Daoy (cell line): Measurements from ENCODE around the gene ALDH3B1. TPM values are rescaled to one million over a fixed set of nuclear protein-coding genes. Genes with fewer than 3 reads are reported as not detected.

Source experiments
- DNase-seq: peaks from one replicate; pipeline ENCODE4 v3.0.0-alpha.2; 2015; ENCODE audit warnings: low read depth
- total RNA-seq: library from RNA; depleted of rRNA; stranded (reverse); fragments of >200 nt; shearing (Covaris generic); gene quantifications from 2 replicates; pipeline ENCODE4 v1.2.3, GENCODE V29; 2014

The ALDH3B1 gene
- total RNA-seq, 1 experiment from 2014 or later = 5.8 TPM

DNA sequence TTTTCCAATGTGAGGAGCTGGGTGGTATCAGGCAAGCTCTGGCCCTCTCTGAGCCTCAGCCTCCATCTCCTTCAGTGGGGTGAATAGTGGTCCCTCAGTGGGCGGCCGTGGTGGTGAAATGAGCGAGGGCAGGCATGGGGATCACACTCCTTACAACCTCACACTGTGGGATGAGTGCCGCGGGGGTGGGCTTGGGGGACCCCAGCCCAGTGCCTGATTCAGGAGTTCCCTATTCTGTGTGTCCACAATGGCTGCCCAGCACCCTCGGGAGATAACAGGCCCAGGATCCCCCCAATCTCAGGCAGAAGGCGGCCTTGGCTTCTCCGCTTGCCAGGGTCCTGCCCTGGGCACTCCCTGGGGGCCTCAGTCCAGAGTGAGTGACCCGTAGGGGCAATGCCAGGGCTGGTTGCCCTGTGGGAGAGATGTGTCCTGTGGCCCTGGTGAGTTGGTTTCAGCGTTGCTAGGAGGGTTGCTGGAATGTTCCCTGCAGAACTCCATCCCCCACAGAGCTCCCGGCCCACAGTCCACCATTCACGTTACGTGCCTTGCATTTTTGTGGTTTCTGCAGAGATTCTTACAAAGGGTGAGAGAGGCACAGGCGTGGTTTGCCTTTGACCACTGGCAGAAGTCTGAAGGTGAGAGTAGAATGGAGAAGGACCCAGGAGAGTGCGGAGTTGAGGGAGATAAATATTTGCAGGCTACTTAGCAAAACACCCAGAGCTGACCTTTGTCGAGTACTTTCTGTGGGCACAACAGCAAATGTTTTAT, 2.9 kb downstream of the ALDH3B1 start:
- DNase-seq = peak; percentile 94

DNA sequence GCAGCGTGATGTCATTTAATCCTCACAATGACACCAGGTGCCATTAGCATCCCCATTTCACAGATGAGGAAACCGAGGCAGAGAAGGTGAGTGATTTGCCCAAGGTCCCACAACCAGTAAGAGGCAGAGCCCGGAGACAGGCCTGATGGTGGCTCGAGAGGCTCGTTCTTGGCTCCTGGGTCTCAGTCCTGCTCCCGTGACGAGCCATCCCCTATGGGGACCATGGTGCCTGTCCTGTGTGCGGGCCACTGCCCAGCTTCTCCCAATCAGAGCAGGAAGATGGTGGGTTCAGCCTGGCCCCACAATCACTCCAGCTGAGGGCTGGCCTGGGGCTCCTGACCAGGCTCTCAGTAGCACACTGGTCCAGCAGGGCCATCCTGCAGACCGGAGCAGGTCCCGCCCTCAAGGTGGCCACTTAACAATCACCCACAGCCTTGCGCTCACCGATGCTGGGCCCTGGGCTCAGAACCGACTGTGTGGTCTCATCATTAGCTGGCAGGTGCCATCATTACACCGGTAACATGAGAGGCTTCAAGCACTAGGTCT, 3.6 kb downstream of the ALDH3B1 start:
- DNase-seq = no peak

DNA sequence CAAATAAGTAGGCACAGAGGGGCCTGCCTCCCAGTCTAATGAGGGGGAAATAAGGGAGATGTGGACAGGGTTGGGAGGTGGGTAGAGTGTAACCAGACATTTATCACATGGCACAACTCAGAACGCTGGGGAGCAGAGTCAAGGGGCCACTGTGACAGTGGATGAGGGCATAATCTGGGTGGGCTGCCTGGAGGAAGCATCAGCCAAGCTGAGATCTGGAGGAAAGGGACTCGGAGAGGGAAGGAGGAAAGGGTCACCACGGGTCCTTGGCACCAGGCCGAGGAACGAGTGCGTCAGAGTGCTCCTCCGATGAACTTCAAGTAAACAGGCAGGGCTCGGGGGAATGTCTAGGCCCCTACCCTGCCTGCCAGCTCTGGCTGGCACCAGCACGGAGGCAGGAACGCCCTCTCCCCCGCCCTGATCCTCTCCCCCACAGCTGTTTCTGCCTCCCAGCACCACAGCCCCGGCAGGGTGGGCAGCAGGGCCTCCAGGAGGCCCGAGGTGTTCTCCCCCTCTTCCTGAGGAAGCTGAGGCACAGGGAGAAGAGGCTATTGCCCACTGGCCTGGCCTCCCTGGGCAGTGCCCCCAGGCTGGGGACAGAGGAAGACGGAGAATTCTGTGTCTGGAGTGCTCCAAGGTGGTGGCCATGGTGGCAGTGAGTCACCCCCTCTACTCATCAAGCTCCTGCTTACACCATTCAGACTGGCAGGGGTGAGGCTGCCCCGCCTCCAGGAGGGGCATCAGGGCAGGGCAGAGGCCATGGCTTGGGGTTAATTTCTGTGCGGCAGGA, 4.2 kb downstream of the ALDH3B1 start:
- peak; percentile 90 for DNase-seq

- no peak for DNase-seq
Measured at GRCh38 chr11:68014947-68015447, 4.9 kb downstream of the ALDH3B1 start.

GRCh38 chr11:68015467-68015866, 5.3 kb downstream of the ALDH3B1 start:
- no peak for DNase-seq

DNA sequence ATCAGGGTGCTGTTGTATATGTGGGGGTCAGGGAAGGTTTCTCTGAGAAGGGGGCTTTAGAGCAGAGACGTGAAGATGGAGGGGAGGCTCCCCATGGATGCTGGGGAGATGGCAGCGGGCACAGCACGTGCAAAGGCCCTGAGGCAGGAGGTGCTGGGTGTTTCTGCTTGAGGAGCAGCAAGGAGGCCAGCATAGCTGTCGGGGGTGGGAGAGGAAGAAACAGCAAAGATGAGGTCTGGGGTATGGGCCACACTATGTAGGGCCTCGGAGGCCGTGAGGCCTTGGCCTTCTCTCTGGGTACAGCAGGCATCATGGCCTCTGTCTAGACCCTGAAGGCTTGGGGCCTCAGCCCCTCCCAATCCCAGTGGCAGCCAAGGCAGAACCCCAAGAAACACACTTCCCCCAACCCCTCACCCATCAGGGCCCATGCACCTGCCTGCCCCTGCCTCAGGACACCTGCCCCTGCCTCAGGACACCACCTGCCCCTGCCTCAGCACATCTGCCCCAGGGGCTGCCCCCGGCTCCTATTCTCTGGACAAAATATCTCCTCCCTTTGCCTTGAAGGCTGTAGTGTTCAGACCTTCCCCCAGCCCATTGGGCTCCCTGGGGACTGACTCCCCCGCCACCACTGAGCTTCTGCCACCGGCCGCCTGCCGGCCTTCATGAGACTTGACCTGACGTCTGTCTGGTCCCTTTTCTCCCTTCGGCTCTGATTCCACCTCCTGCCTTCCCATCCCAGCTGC, 6.2 kb downstream of the ALDH3B1 start:
- no peak for DNase-seq

DNA sequence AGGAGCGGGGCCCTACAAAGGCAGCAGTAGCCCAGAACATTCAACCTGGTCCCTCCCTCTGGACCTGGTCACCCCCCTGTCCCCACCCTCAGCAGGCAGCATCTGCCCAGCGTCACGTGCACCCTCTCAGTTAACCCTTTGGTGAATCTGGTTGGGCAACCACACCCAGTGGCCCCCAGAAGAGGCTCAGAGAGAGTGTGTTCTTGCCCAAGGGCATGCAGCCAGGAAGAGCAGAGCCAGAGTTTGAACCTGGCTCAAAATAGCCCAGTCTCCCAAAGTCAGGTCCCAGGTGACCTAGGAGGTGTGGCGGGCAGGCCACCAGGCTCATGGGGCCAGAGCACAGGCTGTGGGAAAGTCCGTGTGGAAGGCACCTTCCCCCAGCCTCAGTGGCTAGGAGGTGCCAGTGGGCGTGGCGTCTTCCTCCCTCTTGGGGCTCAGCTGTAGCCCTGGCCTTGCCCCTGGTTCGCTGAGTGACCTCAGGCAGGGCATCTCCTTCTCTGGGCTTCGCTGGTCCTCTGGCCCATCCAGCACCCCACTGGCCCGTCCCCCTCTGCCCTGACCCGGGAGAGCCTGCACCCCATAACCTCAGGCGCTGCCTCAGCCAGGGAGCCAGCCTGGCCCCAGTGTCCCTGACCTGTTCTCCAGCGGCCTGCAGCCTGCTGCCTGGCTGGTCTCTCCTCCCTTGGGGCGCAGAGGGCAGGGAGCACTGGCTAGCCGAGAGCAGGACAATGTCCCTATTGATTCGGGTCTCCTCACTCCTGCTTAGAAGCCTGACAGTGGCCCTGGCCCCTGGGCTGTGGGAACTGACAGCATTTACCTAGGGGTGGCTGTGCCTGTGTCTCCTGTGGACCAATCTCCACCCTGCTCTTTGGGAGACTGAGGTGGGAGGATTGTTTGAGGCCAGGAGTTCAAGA, 7.0 kb downstream of the ALDH3B1 start:
- no peak for DNase-seq

DNA sequence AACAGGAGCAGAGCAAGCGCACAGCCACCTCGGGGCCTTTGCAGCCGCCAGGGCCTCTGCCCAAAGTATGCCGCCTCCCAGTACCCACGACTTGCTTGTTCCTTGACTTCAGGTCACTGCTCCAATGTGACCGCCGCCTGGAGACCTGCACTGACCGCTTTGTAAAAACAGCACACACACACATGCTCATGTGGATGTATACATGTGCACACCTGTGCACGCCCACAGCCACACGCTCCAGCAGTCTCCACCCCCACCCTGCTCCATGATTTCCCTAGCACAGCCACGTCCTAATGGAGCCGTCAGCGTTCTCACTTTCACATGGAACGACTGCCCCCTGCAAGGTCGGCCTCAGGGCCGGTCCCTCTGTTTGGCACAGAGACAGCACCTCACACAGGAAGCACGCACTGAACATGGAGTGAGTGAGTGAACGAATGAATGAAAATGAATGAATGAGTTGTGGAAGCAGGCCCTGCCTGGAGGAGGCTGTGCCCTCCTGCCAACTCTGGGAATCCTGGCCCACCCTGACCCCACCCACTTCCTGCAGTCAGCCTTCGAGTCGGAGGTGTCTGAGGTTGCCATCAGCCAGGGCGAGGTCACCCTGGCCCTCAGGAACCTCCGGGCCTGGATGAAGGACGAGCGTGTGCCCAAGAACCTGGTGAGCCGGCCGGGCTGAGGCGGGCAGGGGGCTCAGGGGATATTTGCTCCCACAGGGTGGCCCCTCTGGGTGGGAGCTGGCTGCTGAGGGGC, 8.0 kb downstream of the ALDH3B1 start:
- no peak for DNase-seq

DNA sequence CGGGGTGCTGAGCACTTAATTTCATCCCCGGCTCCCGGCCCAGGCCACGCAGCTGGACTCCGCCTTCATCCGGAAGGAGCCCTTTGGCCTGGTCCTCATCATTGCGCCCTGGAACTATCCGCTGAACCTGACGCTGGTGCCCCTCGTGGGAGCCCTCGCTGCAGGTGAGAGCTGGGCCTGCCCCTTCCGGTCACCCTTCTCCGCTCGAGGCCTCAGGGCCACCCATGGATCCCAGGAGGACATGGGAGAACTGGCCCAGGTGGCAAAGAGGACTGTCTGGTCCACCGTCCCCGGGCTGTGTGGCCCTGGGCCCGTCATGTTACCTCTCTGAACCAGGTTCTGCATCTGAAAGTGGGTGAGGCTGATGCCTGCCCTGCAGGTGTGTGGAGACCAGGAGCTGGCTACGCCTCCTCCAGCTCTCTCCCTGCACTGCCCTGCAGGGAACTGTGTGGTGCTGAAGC, 8.6 kb downstream of the ALDH3B1 start:
- DNase-seq = no peak

- no peak for DNase-seq
Measured at GRCh38 chr11:68019486-68019885, 9.4 kb downstream of the ALDH3B1 start.

DNA sequence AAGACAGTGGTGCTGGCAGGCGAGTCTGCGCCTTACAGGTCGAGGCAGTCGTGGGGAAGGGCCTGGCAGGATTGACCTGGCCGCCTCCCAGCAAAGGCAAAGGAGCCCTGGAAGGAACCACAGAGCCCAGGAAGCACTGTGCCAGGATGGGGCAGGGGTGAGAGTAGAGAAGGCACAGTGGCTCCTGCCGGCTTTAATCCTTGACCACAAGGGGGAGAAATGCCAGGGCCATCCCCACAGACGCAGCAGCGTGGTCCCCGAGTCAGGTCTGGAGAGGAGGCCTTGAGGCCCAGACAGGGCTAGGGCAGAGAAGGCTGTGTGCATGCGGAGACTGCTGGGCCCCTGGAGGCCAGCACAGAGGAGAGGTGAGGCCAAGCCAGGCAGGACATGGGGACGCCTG, 10.4 kb downstream of the ALDH3B1 start:
- peak; percentile 54 for DNase-seq

- no peak for DNase-seq
Measured at GRCh38 chr11:68021167-68021787, 11.2 kb downstream of the ALDH3B1 start.

- DNase-seq = no peak
Measured at GRCh38 chr11:68022531-68022930, 12.4 kb downstream of the ALDH3B1 start.

DNA sequence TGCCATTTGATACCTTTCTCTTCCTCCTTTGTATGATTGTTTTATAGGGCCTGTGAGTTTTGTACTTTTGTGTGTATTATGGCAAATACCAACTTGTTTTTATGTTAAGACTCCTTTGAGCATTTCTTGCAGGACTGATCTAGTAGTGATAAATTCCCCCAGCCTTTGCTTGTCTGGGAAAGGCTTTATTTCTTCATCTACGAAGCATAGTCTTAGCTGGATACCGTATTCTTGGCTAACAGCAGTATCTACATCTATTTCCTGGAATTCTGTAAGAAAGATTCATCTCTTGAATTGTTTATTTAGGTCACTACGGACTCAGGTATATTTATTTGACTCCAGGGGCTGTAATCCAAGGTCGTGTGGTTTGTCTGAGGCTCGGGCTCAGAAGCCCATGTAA, 14.4 kb downstream of the ALDH3B1 start:
- no peak for DNase-seq

GRCh38 chr11:68025047-68025446, 14.9 kb downstream of the ALDH3B1 start:
- DNase-seq = no peak

- DNase-seq = no peak
Measured at GRCh38 chr11:68026391-68027105, 16.4 kb downstream of the ALDH3B1 start.

DNA sequence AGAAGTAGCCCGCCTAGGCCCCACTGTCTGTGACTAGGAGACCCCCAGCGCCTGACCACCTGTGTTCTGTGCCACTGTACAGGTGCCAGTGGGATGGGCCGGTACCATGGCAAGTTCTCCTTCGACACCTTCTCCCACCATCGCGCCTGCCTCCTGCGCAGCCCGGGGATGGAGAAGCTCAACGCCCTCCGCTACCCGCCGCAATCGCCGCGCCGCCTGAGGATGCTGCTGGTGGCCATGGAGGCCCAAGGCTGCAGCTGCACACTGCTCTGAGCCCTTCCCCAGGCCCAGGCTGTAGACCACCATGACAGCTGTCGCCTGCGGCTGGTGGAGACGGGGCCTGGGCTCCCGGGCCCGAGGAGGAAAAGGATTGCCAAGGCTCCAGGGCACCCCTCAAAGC, 17.5 kb downstream of the ALDH3B1 start:
- DNase-seq = no peak

- DNase-seq = peak; percentile 64
Measured at GRCh38 chr11:68028802-68029545, 18.8 kb downstream of the ALDH3B1 start.
